ENCODE results near the gene ZNHIT3. TPM values are rescaled to one million over a fixed set of nuclear protein-coding genes. Genes with fewer than 3 reads are reported as not detected.

ZNHIT3 gene
- total and polyA plus RNA-seq, 3 donors from 2014 or later = 45.8 to 123 (median 46.0) TPM

GRCh38 chr17:36485027-36485426 lies 1.5 kb upstream of the ZNHIT3 start:
- DNase-seq = no peak
- no peak for TF ChIP-seq POLR2A (IDR thresholded peaks at IDR 0.05)
- TF ChIP-seq, protein P1, sequence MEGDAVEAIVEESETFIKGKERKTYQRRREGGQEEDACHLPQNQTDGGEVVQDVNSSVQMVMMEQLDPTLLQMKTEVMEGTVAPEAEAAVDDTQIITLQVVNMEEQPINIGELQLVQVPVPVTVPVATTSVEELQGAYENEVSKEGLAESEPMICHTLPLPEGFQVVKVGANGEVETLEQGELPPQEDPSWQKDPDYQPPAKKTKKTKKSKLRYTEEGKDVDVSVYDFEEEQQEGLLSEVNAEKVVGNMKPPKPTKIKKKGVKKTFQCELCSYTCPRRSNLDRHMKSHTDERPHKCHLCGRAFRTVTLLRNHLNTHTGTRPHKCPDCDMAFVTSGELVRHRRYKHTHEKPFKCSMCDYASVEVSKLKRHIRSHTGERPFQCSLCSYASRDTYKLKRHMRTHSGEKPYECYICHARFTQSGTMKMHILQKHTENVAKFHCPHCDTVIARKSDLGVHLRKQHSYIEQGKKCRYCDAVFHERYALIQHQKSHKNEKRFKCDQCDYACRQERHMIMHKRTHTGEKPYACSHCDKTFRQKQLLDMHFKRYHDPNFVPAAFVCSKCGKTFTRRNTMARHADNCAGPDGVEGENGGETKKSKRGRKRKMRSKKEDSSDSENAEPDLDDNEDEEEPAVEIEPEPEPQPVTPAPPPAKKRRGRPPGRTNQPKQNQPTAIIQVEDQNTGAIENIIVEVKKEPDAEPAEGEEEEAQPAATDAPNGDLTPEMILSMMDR (IDR thresholded peaks at IDR 0.05) = no peak
- H3K36me3 ChIP-seq (ENCODE audit: low read depth, missing control alignments) = no peaks in the 10 kb centered on the region
- WGBS, 2 donors = 72 to 88% methylated on average over 7 to 8 of the region's 8 CpGs
- H3K4me1 ChIP-seq = peaks cover 11% of the 10 kb centered on the region
- H3K27me3 ChIP-seq = no peaks in the 10 kb centered on the region
- no peak overlapping the region for H3K27ac ChIP-seq
- H3K4me3 ChIP-seq = no peak overlapping the region
- no peaks in the 10 kb centered on the region for H3K9me3 ChIP-seq
- intact Hi-C loops (cut with DNase I; ENCODE audit: low total_unique reads) = no loop called here

- H3K4me3 ChIP-seq = peak overlapping the region; percentile 74 to 85
- H3K27ac ChIP-seq = no peak overlapping the region
- 23 to 33% methylated on average over 9 to 10 of the region's 10 CpGs for WGBS, 2 donors
- no peaks in the 10 kb centered on the region for H3K36me3 ChIP-seq (ENCODE audit: low read depth, missing control alignments)
- no peak for DNase-seq
- no peak for TF ChIP-seq POLR2A (IDR thresholded peaks at IDR 0.05)
- intact Hi-C loops (cut with DNase I; ENCODE audit: low total_unique reads) = no loop called here
- peaks cover 11% of the 10 kb centered on the region for H3K4me1 ChIP-seq
- no peaks in the 10 kb centered on the region for H3K27me3 ChIP-seq
- no peaks in the 10 kb centered on the region for H3K9me3 ChIP-seq
Measured at GRCh38 chr17:36485805-36486203, 677 bp upstream of the ZNHIT3 start.

DNA sequence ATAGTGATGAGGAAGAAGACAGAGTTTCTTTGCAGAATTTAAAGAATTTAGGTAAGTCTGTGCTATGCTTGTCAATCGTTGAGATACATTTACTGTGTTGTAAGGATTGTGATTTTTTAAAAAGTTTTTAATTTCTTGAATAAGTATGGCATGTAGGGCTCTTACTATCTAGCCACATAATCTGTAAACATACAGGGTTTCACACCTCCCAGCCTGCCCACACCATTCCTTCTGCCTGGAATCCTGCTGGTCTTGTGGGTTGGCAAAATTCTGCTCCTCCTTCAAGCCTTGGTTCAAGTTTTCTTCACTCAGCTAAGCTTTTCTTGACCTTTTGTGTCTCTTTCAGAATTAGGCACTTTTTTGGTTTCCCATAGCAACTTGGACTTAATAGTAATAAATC lies 7.5 kb downstream of the ZNHIT3 start:
- intact Hi-C loops (cut with DNase I; ENCODE audit: low total_unique reads) = no loop called here
- Histone ChIP-seq H3K4me1 (no peaks in the 10 kb centered on the region), H3K27me3 (no peaks in the 10 kb centered on the region), H3K27ac (no peak overlapping the region), H3K4me3 (no peak overlapping the region), H3K36me3 (ENCODE audit: low read depth, missing control alignments) (no peaks in the 10 kb centered on the region), H3K9me3 (no peaks in the 10 kb centered on the region)
- TF ChIP-seq, protein P1 (IDR thresholded peaks at IDR 0.05) = no peak
- no peak for TF ChIP-seq POLR2A (IDR thresholded peaks at IDR 0.05)
- 79 to 86% methylated on average over 1 of the region's 1 CpG for WGBS, 2 donors
- DNase-seq = no peak

GRCh38 chr17:36494674-36495073 lies 8.2 kb downstream of the ZNHIT3 start:
- no peaks in the 10 kb centered on the region for H3K9me3 ChIP-seq
- intact Hi-C loops (cut with DNase I; ENCODE audit: low total_unique reads) = no loop called here
- no peaks in the 10 kb centered on the region for H3K4me1 ChIP-seq
- no peak overlapping the region for H3K27ac ChIP-seq
- WGBS, 2 donors = 80 to 84% methylated on average over 5 of the region's 5 CpGs
- no peak for DNase-seq
- no peak for TF ChIP-seq POLR2A (IDR thresholded peaks at IDR 0.05)
- TF ChIP-seq, protein P1 (IDR thresholded peaks at IDR 0.05) = no peak
- no peaks in the 10 kb centered on the region for H3K27me3 ChIP-seq
- H3K4me3 ChIP-seq = no peak overlapping the region
- no peaks in the 10 kb centered on the region for H3K36me3 ChIP-seq (ENCODE audit: low read depth, missing control alignments)

GRCh38 chr17:36495076-36495578 lies 8.6 kb downstream of the ZNHIT3 start:
- Histone ChIP-seq H3K9me3 (no peaks in the 10 kb centered on the region), H3K4me1 (no peaks in the 10 kb centered on the region), H3K4me3 (no peak overlapping the region), H3K36me3 (ENCODE audit: low read depth, missing control alignments) (no peaks in the 10 kb centered on the region), H3K27me3 (no peaks in the 10 kb centered on the region), H3K27ac (no peak overlapping the region)
- no peak for DNase-seq
- TF ChIP-seq, protein P1 (IDR thresholded peaks at IDR 0.05) = no peak
- TF ChIP-seq POLR2A (IDR thresholded peaks at IDR 0.05) = no peak
- 72 to 80% methylated on average over 3 of the region's 3 CpGs for WGBS, 2 donors
- intact Hi-C loops (cut with DNase I; ENCODE audit: low total_unique reads) = no loop called here

All from testis (tissue), 3 donors.